K562 (cell line): ENCODE results near the gene ELMO3. TPM values are rescaled to one million over a fixed set of nuclear protein-coding genes. Genes with fewer than 3 reads are reported as not detected.

Experiments used
- ATF7 ChIP-seq: fragments of 450-650 bp; IDR thresholded peaks from 2 replicates; pipeline ENCODE4 v1.7.1; 2014; ENCODE audit warnings: mild to moderate bottlenecking, moderate library complexity
- CCNT2 ChIP-seq: IDR thresholded peaks from 2 replicates; pipeline ENCODE4 v1.6.1; 2011; ENCODE audit warnings: borderline replicate concordance, low read depth, mild to moderate bottlenecking, moderate library complexity, mixed read lengths, low read length; ENCODE audit not compliant: insufficient read length; ENCODE audit errors: extremely low read depth
- CHD1 ChIP-seq: fragments of 200-600 bp; sonication (generic); IDR thresholded peaks from one replicate; pipeline ENCODE4 v1.6.1; 2012; ENCODE audit warnings: mild to moderate bottlenecking, moderate library complexity, low read length, inconsistent platforms
- CREM ChIP-seq: IDR thresholded peaks from 2 replicates; pipeline ENCODE4 v1.6.1; 2014; ENCODE audit warnings: antibody characterized with exemption, low read depth
- GTF2A2 ChIP-seq: IDR thresholded peaks from 2 replicates; pipeline ENCODE4 v1.6.1; 2016; ENCODE audit warnings: mild to moderate bottlenecking, missing genetic modification characterization, missing compliant biosample characterization
- HDAC1 ChIP-seq, 2 experiments: fragments of 450-650 bp; IDR thresholded peaks; 2 replicates each; pipeline ENCODE4 v1.6.1; 2016 to 2017; ENCODE audit warnings: inconsistent platforms in 1 of 2, mild to moderate bottlenecking in 1 of 2, moderate library complexity in 1 of 2
- HDAC3 ChIP-seq: fragments of 450-650 bp; IDR thresholded peaks from 2 replicates; pipeline ENCODE4 v1.6.1; 2018; ENCODE audit warnings: borderline replicate concordance, mild to moderate bottlenecking, moderate library complexity; ENCODE audit not compliant: partially characterized antibody
- HDAC8 ChIP-seq: fragments of 450-650 bp; IDR thresholded peaks from 2 replicates; pipeline ENCODE4 v1.6.1; 2016; ENCODE audit warnings: mild to moderate bottlenecking, missing genetic modification characterization, moderate library complexity, missing compliant biosample characterization
- HOXB6 ChIP-seq: fragments of 250-450 bp; sonication (Bioruptor Pico); IDR thresholded peaks from 2 replicates; pipeline ENCODE4 v1.5.1; 2022; ENCODE audit warnings: mild to moderate bottlenecking, borderline replicate concordance
- L3MBTL2 ChIP-seq: fragments of 450-650 bp; IDR thresholded peaks from 2 replicates; pipeline ENCODE4 v1.6.1; 2016; ENCODE audit warnings: mild to moderate bottlenecking, moderate library complexity
- MEIS2 ChIP-seq: fragments of 450-650 bp; IDR thresholded peaks from 2 replicates; pipeline ENCODE4 v1.6.1; 2014; ENCODE audit warnings: mild to moderate bottlenecking; ENCODE audit not compliant: partially characterized antibody
- NR2C2 ChIP-seq, 2 experiments: fragments of 200-800 bp in 1 of 2; sonication (Bioruptor generic) in 1 of 2; sonication (generic) in 1 of 2; formaldehyde crosslinking in 1 of 2; IDR thresholded peaks; 2 replicates each; pipeline versions ENCODE4 v1.6.1 to v1.8.0; 2016 to 2022; ENCODE audit warnings: mild to moderate bottlenecking in 1 of 2, missing compliant biosample characterization in 1 of 2, missing genetic modification characterization in 1 of 2, missing genetic modification reagents in 1 of 2
- PTTG1 ChIP-seq: fragments of 450-650 bp; IDR thresholded peaks from 2 replicates; pipeline ENCODE4 v1.6.1; 2016; ENCODE audit warnings: low read depth, mild to moderate bottlenecking, missing genetic modification characterization, missing compliant biosample characterization
- SLC30A9 ChIP-seq: fragments of 250-450 bp; sonication (Bioruptor Pico); IDR thresholded peaks from 2 replicates; pipeline ENCODE4 v1.8.0; 2022; ENCODE audit warnings: mild to moderate bottlenecking, moderate library complexity
- TOE1 ChIP-seq, 2 experiments: fragments of 450-650 bp in 1 of 2; sonication (generic) in 1 of 2; formaldehyde crosslinking in 1 of 2; IDR thresholded peaks; 2 replicates each; pipeline versions ENCODE4 v1.7.1 to v1.8.0; 2016 to 2022; ENCODE audit warnings: borderline replicate concordance in 2 of 2, mild to moderate bottlenecking in 2 of 2, antibody characterized with exemption in 1 of 2, inconsistent platforms in 1 of 2, low read depth in 1 of 2, missing genetic modification reagents in 1 of 2, moderate library complexity in 1 of 2
- ZFX ChIP-seq: sonication (generic); formaldehyde crosslinking; IDR thresholded peaks from 2 replicates; pipeline ENCODE4 v1.8.0; 2022; ENCODE audit warnings: mild to moderate bottlenecking, missing genetic modification reagents, moderate library complexity
- ZNF586 ChIP-seq: fragments of 450-650 bp; formaldehyde crosslinking; conservative IDR thresholded peaks from 2 replicates; pipeline ENCODE4 v1.4.0; 2020; ENCODE audit warnings: mild to moderate bottlenecking, moderate library complexity
- ZNF644 ChIP-seq: fragments of 200-800 bp; sonication (Bioruptor generic); IDR thresholded peaks from 2 replicates; pipeline ENCODE4 v1.6.1; 2016; ENCODE audit warnings: low read depth, missing genetic modification characterization, missing compliant biosample characterization
- polyA plus RNA-seq, 8 experiments: library from polyadenylated mRNA; depleted of rRNA in 4 of 8; stranded (reverse) in 5 of 8; unstranded in 3 of 8; fragments of >200 nt; fragmentation: Nextera tagmentation in 2 of 8; fragmentation: Illumina TruSeq in 1 of 8; extraction: Ambion mirVana in 2 of 8; extraction: Trizol in 1 of 8; gene quantifications; 2 replicates each; pipeline versions ENCODE4 v1.2.1 to v1.2.3, GENCODE V29; 2011 to 2014; ENCODE audit warnings: inconsistent platforms in 1 of 8, missing spikeins in 1 of 8
- total RNA-seq, 7 experiments: library from RNA; depleted of rRNA in 6 of 7; stranded (reverse); fragments of >200 nt in 6 of 7; fragmentation: Illumina TruSeq in 2 of 7; extraction: Trizol in 2 of 7; gene quantifications; 2 replicates each; pipeline versions ENCODE4 v1.2.1 to v1.2.3, GENCODE V29; 2011 to 2021; ENCODE audit warnings: low replicate concordance in 1 of 7
- TF ChIP-seq, protein P1 (sequence below): fragments of 250-450 bp; sonication (Bioruptor Pico); IDR thresholded peaks from 2 replicates; pipeline ENCODE4 v1.5.0; 2020; ENCODE audit warnings: mild to moderate bottlenecking
- TF ChIP-seq, protein P2 (sequence below): fragments of 450-650 bp; IDR thresholded peaks from 2 replicates; pipeline ENCODE4 v1.6.1; 2018; ENCODE audit warnings: mild to moderate bottlenecking, low read depth; ENCODE audit not compliant: partially characterized antibody
- TF ChIP-seq, protein P3 (sequence below): sonication (generic); formaldehyde crosslinking; IDR thresholded peaks from 2 replicates; pipeline ENCODE4 v1.8.0; 2023; ENCODE audit warnings: mild to moderate bottlenecking, missing genetic modification reagents
- TF ChIP-seq, protein P4 (sequence below): sonication (generic); formaldehyde crosslinking; IDR thresholded peaks from 2 replicates; pipeline ENCODE4 v1.8.0; 2022; ENCODE audit warnings: missing genetic modification reagents, mild to moderate bottlenecking, moderate library complexity, borderline replicate concordance

The ELMO3 gene
- total and polyA plus RNA-seq, 9 of the 15 experiments (the other 6 are each of a cell fraction or from before 2014, with no cell fraction given): 0.04 to 5.1 (median 1.5) TPM

DNA sequence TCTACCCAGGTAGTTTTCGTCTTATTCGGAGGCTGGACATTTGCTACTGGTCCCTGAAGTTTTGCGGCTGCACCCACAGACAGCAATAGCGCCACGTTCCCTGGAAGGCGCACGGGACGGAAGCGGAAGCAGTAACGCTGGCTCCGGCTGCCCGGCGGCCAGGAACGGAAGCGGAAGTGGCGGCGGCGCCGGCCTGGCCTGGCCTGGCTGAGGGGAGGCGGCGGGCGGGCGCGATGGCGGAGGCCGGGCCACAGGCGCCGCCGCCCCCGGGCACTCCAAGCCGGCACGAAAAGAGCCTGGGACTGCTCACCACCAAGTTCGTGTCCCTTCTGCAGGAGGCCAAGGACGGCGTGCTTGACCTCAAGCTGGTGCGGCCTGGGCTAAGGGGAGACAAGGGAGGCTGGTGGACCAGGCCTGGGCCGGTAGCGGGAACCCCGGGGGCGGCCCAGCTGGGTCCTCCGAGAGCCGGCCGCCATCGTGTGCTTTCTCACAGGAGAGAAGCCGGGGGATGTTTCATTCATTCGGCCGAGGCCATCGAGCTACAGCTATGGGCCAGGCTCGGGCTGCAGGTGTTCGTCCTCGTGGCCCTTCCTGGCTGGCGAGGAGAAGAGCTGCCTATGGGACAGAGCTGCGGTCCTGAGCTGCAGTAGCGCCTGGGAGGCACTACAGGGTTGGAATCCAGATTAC is 6.8 kb upstream of the ELMO3 start, which contains the start of gene E2F4 (continued):
- TF ChIP-seq, protein P1, sequence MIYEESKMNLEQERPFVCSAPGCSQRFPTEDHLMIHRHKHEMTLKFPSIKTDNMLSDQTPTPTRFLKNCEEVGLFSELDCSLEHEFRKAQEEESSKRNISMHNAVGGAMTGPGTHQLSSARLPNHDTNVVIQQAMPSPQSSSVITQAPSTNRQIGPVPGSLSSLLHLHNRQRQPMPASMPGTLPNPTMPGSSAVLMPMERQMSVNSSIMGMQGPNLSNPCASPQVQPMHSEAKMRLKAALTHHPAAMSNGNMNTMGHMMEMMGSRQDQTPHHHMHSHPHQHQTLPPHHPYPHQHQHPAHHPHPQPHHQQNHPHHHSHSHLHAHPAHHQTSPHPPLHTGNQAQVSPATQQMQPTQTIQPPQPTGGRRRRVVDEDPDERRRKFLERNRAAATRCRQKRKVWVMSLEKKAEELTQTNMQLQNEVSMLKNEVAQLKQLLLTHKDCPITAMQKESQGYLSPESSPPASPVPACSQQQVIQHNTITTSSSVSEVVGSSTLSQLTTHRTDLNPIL (CRISPR knock-in tag): no peak
- no peak for TF ChIP-seq HDAC3
- TF ChIP-seq, protein P2, sequence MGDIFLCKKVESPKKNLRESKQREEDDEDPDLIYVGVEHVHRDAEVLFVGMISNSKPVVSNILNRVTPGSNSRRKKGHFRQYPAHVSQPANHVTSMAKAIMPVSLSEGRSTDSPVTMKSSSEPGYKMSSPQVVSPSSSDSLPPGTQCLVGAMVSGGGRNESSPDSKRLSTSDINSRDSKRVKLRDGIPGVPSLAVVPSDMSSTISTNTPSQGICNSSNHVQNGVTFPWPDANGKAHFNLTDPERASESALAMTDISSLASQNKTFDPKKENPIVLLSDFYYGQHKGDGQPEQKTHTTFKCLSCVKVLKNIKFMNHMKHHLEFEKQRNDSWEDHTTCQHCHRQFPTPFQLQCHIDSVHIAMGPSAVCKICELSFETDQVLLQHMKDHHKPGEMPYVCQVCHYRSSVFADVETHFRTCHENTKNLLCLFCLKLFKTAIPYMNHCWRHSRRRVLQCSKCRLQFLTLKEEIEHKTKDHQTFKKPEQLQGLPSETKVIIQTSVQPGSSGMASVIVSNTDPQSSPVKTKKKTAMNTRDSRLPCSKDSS: no peak
- TF ChIP-seq CREM: peak; percentile 83
- no peak for TF ChIP-seq HDAC8 (tag)
- TF ChIP-seq ZNF644: no peak
- TF ChIP-seq MEIS2: no peak
- TF ChIP-seq SLC30A9 (CRISPR knock-in tag): no peak
- peak; percentile 74 for TF ChIP-seq NR2C2 (CRISPR knock-in tag; IDR thresholded peaks at IDR 0.05)
- TF ChIP-seq NR2C2 (tag; IDR thresholded peaks at IDR 0.05): peak; percentile 84; the same call in 1 of the 2 replicates
- TF ChIP-seq HDAC1 (IDR thresholded peaks at IDR 0.05): peak in 1 of 2 experiments; percentile 85; a peak in 2 of 4 replicates
- TF ChIP-seq ZNF586 (CRISPR knock-in tag): no peak
- no peak for TF ChIP-seq GTF2A2 (tag)
- peak; percentile 90 for TF ChIP-seq ZFX (CRISPR knock-in tag)
- no peak for TF ChIP-seq CHD1
- TF ChIP-seq HOXB6 (CRISPR knock-in tag): no peak
- TF ChIP-seq ATF7: peak; percentile 52; the same call in 1 of the 2 replicates
- TF ChIP-seq TOE1 (IDR thresholded peaks at IDR 0.05; ENCODE audit: borderline replicate concordance): peak; percentile 74; the same call in 1 of the 2 replicates
- no peak for TF ChIP-seq TOE1 (CRISPR knock-in tag; IDR thresholded peaks at IDR 0.05; ENCODE audit: borderline replicate concordance, low read depth)
- TF ChIP-seq PTTG1 (tag): no peak
- peak; percentile 40; the same call in 1 of the 2 replicates for TF ChIP-seq L3MBTL2
- TF ChIP-seq, protein P3, sequence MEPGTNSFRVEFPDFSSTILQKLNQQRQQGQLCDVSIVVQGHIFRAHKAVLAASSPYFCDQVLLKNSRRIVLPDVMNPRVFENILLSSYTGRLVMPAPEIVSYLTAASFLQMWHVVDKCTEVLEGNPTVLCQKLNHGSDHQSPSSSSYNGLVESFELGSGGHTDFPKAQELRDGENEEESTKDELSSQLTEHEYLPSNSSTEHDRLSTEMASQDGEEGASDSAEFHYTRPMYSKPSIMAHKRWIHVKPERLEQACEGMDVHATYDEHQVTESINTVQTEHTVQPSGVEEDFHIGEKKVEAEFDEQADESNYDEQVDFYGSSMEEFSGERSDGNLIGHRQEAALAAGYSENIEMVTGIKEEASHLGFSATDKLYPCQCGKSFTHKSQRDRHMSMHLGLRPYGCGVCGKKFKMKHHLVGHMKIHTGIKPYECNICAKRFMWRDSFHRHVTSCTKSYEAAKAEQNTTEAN (CRISPR knock-in tag): 0 out of 2 replicates have a peak, but pooled peaks have one; percentile 35
- TF ChIP-seq, protein P4, sequence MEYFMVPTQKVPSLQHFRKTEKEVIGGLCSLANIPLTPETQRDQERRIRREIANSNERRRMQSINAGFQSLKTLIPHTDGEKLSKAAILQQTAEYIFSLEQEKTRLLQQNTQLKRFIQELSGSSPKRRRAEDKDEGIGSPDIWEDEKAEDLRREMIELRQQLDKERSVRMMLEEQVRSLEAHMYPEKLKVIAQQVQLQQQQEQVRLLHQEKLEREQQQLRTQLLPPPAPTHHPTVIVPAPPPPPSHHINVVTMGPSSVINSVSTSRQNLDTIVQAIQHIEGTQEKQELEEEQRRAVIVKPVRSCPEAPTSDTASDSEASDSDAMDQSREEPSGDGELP (CRISPR knock-in tag): peak; percentile 80
- peak; percentile 82 for TF ChIP-seq CCNT2
